ENCODE data around the gene SH3RF2. TPM values are rescaled to one million over a fixed set of nuclear protein-coding genes. Genes with fewer than 3 reads are reported as not detected.

Gene SH3RF2
- polyA plus RNA-seq, 1 donor from 2014 or later = not detected

DNA sequence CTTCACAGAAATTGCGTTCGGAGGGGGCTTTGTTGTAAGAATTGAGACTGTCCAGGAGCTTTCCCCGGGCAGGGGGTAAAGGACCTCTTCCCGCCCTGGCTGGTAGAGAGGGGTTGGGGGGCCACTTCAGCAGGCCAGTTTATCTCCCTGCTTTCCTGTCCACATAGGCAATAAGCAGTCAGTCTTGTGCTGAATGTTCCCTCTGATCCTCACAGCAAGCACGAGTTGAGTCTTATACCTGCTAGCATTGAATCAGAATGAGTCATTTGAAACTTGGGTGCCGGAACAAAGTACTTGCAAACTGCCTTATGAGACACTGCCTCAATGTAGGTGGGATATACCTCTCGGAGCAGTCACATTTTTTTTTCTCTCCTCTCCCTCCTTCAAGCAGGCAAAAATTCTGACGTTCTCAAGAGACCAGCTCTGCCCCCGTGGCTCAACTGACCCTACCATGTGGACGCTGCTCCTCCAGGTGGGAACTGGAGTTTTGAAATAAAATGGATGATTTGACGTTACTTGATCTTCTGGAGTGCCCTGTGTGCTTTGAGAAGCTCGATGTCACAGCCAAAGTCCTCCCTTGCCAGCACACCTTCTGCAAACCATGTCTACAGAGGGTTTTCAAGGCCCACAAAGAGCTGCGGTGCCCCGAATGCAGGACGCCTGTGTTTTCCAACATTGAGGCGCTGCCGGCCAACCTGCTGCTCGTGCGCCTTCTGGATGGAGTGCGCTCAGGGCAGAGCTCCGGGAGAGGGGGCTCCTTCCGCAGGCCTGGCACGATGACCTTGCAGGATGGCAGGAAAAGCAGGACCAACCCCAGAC is 1.3 kb downstream of the SH3RF2 start:
- peaks cover 0 to 5% (median 0%) of the 10 kb centered on the region in 3 donors for H3K4me1 Mint-ChIP-seq
- H3K36me3 Mint-ChIP-seq = no peaks in the 10 kb centered on the region
- H3K27ac Mint-ChIP-seq = no peak overlapping the region
- no peaks in the 10 kb centered on the region for H3K9me3 Mint-ChIP-seq
- H3K27me3 Mint-ChIP-seq = peaks cover 22% of the 10 kb centered on the region
- H3K4me3 Mint-ChIP-seq = no peak overlapping the region

DNA sequence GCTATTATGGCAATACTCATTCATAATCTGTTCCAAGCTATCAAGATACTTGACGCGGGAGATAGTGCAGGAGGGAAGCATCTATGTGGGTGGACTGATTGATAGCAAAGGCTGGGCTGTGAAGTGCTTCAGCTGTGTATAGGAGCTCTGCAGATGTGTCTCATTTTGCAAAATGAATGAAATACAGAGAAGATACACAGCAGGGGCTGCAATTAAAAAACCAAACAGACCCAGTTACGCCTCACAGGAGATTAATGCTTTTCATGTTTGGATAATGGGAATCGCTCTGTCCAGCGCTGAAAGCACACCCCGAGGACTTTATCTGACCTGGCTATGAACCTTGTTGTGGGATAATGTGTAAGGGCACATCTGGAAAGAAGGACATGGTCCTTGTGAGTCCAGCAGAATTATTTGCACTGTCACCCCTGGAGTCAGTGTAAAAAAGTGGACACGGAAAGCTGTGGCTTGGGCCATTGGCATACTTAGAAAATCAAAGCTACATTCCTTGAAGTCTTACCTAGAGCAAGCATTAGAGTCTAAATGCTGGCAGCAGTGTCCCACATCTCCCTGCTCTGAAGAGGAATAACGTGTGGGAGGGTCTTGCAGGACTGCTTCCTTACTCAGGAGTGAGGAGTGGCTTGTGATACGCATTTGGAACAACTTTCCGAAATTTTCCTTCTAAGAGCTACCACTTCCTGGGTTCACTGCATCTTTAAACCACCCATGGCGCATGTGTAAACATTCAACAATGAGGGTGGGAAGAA is 2.6 kb downstream of the SH3RF2 start:
- Mint-ChIP-seq H3K27me3 (peaks cover 22% of the 10 kb centered on the region), H3K27ac (no peak overlapping the region), H3K4me3 (no peak overlapping the region), H3K9me3 (no peaks in the 10 kb centered on the region), H3K36me3 (no peaks in the 10 kb centered on the region), H3K4me1 (peaks cover 0 to 5% (median 0%) of the 10 kb centered on the region in 3 donors)

DNA sequence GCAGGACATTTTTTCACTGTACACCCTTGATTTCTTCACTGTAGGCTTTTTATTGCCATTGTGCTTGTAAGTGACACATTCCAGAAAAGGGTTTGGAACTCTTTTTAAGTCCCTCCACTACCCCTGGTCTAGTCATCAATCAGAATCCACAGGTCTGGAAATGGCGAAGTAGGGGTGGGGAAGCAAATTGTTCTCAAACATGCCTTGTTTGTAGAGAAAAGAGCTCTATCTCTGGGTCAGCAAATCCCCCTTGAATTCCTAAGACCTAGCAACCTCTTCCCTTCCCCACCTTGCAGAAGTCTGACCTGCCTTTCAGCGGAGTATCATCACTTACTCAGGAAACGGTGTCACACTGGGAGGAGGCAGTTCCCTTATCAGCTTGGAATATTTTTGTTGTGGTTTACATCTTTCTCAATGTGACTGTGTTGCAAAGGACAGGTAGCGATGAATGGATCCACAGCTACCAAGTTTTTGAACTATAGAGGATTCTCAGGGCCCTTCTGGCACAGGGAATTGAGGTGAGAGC is 3.2 kb downstream of the SH3RF2 start:
- H3K4me1 Mint-ChIP-seq = peaks cover 0 to 5% (median 0%) of the 10 kb centered on the region in 3 donors
- H3K27ac Mint-ChIP-seq = no peak overlapping the region
- no peak overlapping the region for H3K4me3 Mint-ChIP-seq
- no peaks in the 10 kb centered on the region for H3K9me3 Mint-ChIP-seq
- H3K36me3 Mint-ChIP-seq = no peaks in the 10 kb centered on the region
- peaks cover 20% of the 10 kb centered on the region for H3K27me3 Mint-ChIP-seq

DNA sequence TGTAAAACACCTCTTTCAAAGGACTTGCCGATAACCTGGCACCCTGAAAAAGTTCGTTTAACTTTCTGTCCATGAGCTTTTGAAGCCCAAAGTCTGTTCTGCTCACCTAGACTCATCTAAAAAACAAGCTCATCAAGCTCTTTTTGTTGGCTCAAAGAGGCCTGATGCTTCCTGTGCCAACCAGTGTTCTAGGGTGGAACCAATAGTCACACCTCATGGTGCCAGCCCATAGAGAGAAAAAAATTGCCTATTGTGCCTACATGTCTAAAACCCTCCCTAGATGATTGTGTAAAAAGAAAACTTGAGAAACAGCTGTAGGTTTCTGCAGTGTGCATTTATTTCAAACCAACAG is 4.7 kb downstream of the SH3RF2 start:
- Mint-ChIP-seq H3K27ac (no peak overlapping the region), H3K9me3 (no peaks in the 10 kb centered on the region), H3K27me3 (peaks cover 15% of the 10 kb centered on the region), H3K4me1 (peaks cover 0 to 5% (median 0%) of the 10 kb centered on the region in 3 donors), H3K36me3 (no peaks in the 10 kb centered on the region), H3K4me3 (no peak overlapping the region)

DNA sequence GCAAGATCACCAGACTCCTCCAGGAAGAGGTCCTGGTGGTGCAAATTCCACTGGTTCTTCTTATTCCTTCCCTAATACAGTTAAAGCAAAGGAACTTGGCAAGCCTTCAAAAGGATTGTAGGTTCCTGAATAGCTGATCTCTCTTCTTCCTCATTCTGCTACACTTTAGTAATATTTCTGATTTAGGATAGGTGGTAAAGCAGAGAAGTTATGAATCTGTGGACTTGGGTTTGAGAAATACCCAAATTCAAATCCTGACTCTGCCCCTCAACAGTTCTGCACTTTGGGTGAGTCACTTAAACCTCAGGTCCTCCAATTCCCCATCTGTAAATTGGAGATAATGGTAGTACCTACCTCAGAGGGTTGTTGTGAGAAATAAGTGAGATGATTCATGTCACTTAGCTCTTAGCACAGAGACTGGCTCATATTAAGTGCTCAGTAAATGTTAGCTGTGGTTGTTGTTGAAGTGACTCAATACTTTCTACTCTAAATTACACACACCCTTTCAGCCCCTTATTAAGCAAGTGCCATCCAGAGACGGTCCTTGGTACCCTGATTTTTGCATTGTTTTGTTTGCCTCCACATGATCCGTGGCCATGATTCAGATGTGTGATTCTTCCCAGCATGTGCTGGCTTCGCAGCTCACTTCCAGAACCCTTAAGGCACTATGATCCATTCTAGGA is 5.2 kb downstream of the SH3RF2 start:
- Mint-ChIP-seq H3K4me3 (no peak overlapping the region), H3K4me1 (peaks cover 0 to 2% (median 0%) of the 10 kb centered on the region in 3 donors), H3K36me3 (no peaks in the 10 kb centered on the region), H3K27me3 (peaks cover 10% of the 10 kb centered on the region), H3K27ac (no peak overlapping the region), H3K9me3 (no peaks in the 10 kb centered on the region)

DNA sequence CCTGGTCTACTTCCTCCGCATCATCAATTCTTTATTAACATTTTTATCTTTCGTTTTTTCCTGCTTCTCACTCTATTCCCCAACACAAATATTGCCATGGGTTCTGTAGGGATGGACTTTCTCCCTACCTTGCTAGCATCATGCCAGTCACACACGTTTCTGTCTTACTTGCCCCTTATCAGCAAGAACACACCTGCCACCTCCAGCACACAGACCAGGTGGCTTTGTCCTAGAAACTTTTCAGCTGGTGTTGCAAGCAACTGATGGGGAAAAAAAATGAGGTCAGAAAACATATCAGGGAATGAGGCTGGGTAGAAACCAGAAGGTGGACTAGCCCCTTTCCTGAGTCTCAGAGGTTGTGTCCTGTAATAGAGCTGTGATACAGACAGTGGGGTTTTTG is 5.8 kb downstream of the SH3RF2 start:
- H3K9me3 Mint-ChIP-seq = no peaks in the 10 kb centered on the region
- no peak overlapping the region for H3K4me3 Mint-ChIP-seq
- peak overlapping the region in 1 of 3 donors; percentile 5 for H3K27ac Mint-ChIP-seq
- no peaks in the 10 kb centered on the region for H3K4me1 Mint-ChIP-seq
- no peaks in the 10 kb centered on the region for H3K36me3 Mint-ChIP-seq
- peaks cover 4% of the 10 kb centered on the region for H3K27me3 Mint-ChIP-seq

DNA sequence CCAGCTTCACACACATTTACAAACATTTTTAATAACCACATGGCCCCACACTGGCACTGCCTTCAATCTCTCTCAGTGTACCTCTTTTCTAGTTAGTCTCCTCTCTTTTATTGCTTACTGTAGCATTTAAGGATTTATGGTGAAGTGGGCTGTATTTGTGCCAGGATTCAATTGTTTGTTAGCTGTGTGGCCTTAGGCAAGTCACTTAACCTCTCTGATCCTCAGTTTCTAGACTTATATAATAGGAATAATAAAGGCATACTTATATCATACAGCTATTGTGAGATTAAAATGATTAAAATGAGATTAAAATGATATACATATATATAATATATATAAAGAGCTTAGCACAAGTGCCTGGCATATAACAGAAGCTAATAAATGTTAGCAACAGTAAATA is 6.4 kb downstream of the SH3RF2 start:
- H3K36me3 Mint-ChIP-seq = no peaks in the 10 kb centered on the region
- no peaks in the 10 kb centered on the region for H3K4me1 Mint-ChIP-seq
- H3K27ac Mint-ChIP-seq = no peak overlapping the region
- H3K27me3 Mint-ChIP-seq = peaks cover 4% of the 10 kb centered on the region
- H3K9me3 Mint-ChIP-seq = no peaks in the 10 kb centered on the region
- H3K4me3 Mint-ChIP-seq = no peak overlapping the region

DNA sequence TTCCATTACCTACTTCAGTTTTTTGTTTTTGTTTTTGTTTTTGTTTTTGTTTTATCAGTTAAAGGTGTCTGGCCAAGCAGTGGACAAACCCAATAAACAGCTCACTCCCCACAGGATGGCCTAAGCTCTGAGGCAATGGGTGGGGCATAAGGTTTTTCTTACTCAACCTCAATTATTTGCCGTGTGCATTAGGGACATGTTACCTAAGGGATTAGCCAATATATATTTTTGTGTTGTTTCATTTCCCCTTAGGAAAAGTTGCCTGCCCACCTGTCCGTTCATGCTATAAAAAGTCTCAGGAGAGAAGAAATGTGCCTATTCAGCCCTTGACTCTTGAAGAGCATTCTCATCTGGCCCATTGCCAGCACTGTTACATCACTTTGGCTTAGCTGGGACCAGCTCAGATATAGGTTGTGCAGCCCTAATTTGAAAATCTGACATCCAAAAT is 7.3 kb downstream of the SH3RF2 start:
- Mint-ChIP-seq H3K9me3 (no peaks in the 10 kb centered on the region), H3K4me1 (no peaks in the 10 kb centered on the region), H3K27ac (no peak overlapping the region), H3K36me3 (no peaks in the 10 kb centered on the region), H3K4me3 (no peak overlapping the region), H3K27me3 (peaks cover 3% of the 10 kb centered on the region)

DNA sequence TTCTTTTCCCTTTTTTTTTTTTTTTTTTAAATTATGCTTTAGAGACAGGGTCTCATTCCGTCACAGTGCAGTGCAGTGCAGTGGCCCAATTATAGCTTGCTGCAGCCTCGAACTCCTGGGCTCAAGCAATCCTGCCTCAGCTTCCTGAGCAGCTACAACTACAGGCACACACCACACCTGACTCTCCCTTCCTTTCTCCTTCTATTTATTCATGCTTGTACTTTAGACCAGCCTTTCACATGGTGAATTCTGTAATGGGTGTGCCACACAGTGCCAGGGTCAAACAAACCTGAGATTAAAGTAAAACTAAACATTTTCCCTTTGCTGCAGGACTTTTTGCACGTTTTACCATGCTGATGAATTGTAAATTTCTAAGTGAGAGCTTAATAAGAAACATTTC is 8.0 kb downstream of the SH3RF2 start:
- H3K27me3 Mint-ChIP-seq = peaks cover 3% of the 10 kb centered on the region
- H3K36me3 Mint-ChIP-seq = no peaks in the 10 kb centered on the region
- no peak overlapping the region for H3K4me3 Mint-ChIP-seq
- H3K27ac Mint-ChIP-seq = no peak overlapping the region
- no peaks in the 10 kb centered on the region for H3K4me1 Mint-ChIP-seq
- no peaks in the 10 kb centered on the region for H3K9me3 Mint-ChIP-seq

DNA sequence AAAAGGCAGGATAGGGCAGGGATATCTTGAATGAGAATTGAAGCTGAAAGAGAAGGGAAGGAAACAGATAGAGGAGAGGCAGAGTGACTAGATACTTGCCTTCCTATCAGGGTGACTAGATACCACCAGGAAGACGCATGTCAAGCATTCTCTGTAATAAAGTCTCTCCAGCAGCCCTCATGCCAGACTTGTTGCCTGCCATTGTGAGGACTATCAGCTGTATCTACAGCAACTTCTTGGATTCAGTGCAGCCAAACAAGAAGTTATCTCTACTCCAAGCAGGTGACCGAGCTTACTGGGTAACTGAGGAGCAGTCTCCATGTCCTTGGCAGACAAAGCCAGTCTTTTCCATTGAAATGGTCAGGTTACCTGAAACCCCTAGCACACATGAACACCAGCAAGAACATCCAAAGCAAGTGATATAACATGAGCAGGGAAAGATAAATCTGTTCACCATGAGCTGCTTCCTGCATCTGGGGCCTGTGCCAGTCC is 9.3 kb downstream of the SH3RF2 start:
- no peaks in the 10 kb centered on the region for H3K4me1 Mint-ChIP-seq
- H3K9me3 Mint-ChIP-seq = no peaks in the 10 kb centered on the region
- no peak overlapping the region for H3K27ac Mint-ChIP-seq
- H3K4me3 Mint-ChIP-seq = no peak overlapping the region
- H3K27me3 Mint-ChIP-seq = peaks cover 1% of the 10 kb centered on the region
- no peaks in the 10 kb centered on the region for H3K36me3 Mint-ChIP-seq

DNA sequence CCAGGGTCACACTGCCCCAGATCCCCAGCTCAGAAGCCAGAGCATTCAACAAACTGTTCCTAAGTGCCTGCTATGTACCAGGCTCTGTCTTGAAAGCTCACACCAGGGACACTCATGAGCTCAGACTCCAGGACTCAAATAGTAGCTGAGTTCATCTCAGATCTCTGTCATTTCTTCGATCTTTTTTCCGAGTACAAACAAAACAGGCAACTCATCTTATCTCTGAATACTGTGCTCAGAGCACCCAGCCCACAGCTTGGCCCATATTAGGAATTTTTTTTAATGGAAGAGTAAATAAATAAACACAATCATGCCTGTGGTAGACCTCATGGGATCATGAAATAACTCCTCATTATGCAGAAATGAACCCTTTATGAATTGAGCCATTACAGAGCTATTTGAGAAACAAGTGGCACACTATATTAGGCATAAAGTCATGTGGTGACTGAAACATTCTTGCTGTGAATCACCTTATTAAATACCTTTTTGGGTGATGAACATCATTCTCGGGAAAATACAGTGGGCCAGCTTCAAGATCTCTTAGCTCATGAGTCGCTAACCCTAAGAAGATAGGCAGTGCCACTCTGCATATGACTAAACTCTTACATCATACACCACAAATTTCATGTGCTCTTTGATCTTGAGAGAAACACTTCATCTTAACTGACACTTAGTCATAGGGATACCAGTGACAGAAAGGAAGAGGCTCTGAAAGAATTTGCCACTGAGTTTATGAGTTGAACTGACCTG is 9.9 kb downstream of the SH3RF2 start:
- Mint-ChIP-seq H3K9me3 (no peaks in the 10 kb centered on the region), H3K4me1 (no peaks in the 10 kb centered on the region), H3K27ac (no peak overlapping the region), H3K36me3 (no peaks in the 10 kb centered on the region), H3K27me3 (peaks cover 1% of the 10 kb centered on the region), H3K4me3 (no peak overlapping the region)

DNA sequence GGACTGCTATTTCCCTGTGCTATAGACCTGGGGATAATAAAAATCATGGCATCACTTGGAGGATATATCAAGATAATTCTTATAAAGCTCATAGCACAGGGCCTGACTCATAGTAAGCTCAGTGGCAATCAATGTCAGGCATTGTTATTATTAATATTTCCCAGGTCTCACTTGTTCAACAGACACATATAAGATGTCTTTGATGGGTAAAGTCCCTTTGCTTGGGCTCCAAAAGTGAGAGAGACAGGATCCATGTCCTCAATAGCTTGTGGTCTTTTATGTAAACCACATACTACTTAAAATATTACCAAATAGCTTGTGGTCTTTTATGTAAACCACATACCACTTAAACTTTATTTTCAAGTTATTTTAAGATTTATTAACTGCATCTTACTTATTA is 11.2 kb downstream of the SH3RF2 start:
- H3K27me3 Mint-ChIP-seq = peaks cover 4% of the 10 kb centered on the region
- no peaks in the 10 kb centered on the region for H3K36me3 Mint-ChIP-seq
- no peak overlapping the region for H3K4me3 Mint-ChIP-seq
- H3K27ac Mint-ChIP-seq = no peak overlapping the region
- no peaks in the 10 kb centered on the region for H3K9me3 Mint-ChIP-seq
- no peaks in the 10 kb centered on the region for H3K4me1 Mint-ChIP-seq

DNA sequence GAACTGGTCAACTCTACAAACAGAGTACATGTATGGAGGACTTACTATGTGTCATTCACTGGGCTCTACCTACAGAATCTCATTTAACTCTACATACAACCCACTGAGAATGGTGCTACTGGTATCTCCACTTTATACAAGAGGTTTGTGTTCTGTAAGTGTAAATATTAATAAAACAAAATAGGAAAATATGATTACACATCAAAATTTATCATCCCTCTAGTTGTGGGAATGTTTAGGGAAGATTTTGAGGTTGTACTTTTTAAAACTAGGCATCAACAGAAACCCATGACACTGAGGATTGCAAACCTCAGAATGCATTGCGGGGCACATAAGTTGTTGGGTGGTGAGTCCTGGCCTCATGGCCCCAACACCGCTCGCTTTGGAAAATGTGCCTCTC is 11.7 kb downstream of the SH3RF2 start:
- no peak overlapping the region for H3K4me3 Mint-ChIP-seq
- H3K36me3 Mint-ChIP-seq = no peaks in the 10 kb centered on the region
- peaks cover 4% of the 10 kb centered on the region for H3K27me3 Mint-ChIP-seq
- H3K27ac Mint-ChIP-seq = peak overlapping the region in 1 of 3 donors; percentile 41
- H3K9me3 Mint-ChIP-seq = no peaks in the 10 kb centered on the region
- no peaks in the 10 kb centered on the region for H3K4me1 Mint-ChIP-seq

DNA sequence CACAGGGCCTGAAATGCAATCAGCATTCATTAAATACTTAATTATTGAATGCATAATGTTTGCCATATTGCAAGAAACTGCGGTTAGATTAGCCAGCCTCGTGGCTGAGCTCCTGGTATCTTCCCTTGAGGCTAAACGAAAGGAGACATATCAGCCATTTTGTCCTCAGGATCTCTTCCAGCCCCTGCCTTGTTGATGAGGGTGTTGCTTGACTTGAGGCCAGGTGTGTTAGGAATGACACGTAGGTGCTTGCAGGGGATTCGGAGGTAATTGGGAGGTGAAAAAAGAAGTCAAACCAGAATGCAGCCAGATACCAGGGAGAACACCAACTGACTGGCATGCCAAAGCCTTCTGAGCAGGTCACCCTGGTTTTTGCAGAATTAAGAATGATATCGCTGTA is 12.5 kb downstream of the SH3RF2 start:
- Mint-ChIP-seq H3K27me3 (peaks cover 7% of the 10 kb centered on the region), H3K9me3 (no peaks in the 10 kb centered on the region), H3K4me3 (no peak overlapping the region), H3K4me1 (no peaks in the 10 kb centered on the region), H3K27ac (no peak overlapping the region), H3K36me3 (peaks cover 3% of the 10 kb centered on the region)
